Trophoblast cell (in vitro differentiated cells and primary cell): ENCODE measurements around the gene IL10.

ENCODE experiments used
- DNase-seq, 2 donors: peaks; one replicate each; pipeline ENCODE4 v3.0.0-alpha.2; 2016
- H2AFZ ChIP-seq: 2 replicates; pipeline ENCODE4 v1.6.1; 2013; ENCODE audit warnings: low read length, moderate library complexity, mild to moderate bottlenecking; ENCODE audit not compliant: insufficient read depth, poor library complexity
- H2AK5ac ChIP-seq: 2 replicates; pipeline ENCODE4 v1.6.1; 2013; ENCODE audit warnings: mild to moderate bottlenecking, low read length
- H2BK120ac ChIP-seq: 2 replicates; pipeline ENCODE4 v1.6.1; 2013; ENCODE audit warnings: low read length, mild to moderate bottlenecking, moderate library complexity; ENCODE audit not compliant: insufficient read depth, poor library complexity
- H2BK12ac ChIP-seq: 2 replicates; pipeline ENCODE4 v1.6.1; 2013; ENCODE audit warnings: mild to moderate bottlenecking, low read length, moderate library complexity
- H2BK5ac ChIP-seq: 2 replicates; pipeline ENCODE4 v1.6.1; 2013; ENCODE audit warnings: low read length, low read depth, moderate library complexity, mild to moderate bottlenecking; ENCODE audit not compliant: poor library complexity
- H3K14ac ChIP-seq: 2 replicates; pipeline ENCODE4 v1.6.1; 2013; ENCODE audit warnings: mild to moderate bottlenecking, low read length
- H3K18ac ChIP-seq: 2 replicates; pipeline ENCODE4 v1.6.1; 2013; ENCODE audit warnings: mild to moderate bottlenecking, low read length
- H3K23ac ChIP-seq: 2 replicates; pipeline ENCODE4 v1.6.1; 2013; ENCODE audit warnings: low read length
- H3K27ac ChIP-seq: 2 replicates; pipeline ENCODE4 v1.5.1; 2013; ENCODE audit warnings: low read depth, mild to moderate bottlenecking, inconsistent platforms, low read length, moderate library complexity
- H3K27me3 ChIP-seq: 2 replicates; pipeline ENCODE4 v1.6.1; 2013; ENCODE audit warnings: inconsistent platforms, mild to moderate bottlenecking, low read length, moderate library complexity; ENCODE audit not compliant: insufficient read depth
- H3K36me3 ChIP-seq, 2 experiments: 1 replicate in 1 of 2; 2 replicates in 1 of 2; pipeline ENCODE4 v1.6.1; 2013; ENCODE audit warnings: low read length in 2 of 2, mild to moderate bottlenecking in 2 of 2, moderate library complexity in 1 of 2; ENCODE audit not compliant: insufficient read depth in 2 of 2, control insufficient read depth in 1 of 2
- H3K4ac ChIP-seq: 2 replicates; pipeline ENCODE4 v1.6.1; 2013; ENCODE audit warnings: low read depth, mild to moderate bottlenecking, low read length, moderate library complexity
- H3K4me1 ChIP-seq, 2 experiments: 1 replicate in 1 of 2; 2 replicates in 1 of 2; pipeline ENCODE4 v1.6.1; 2013; ENCODE audit warnings: low read length in 2 of 2, mild to moderate bottlenecking in 2 of 2, moderate library complexity in 1 of 2; ENCODE audit not compliant: insufficient read depth in 2 of 2, control insufficient read depth in 1 of 2
- H3K4me2 ChIP-seq: 2 replicates; pipeline ENCODE4 v1.6.1; 2013; ENCODE audit warnings: inconsistent platforms, mild to moderate bottlenecking, low read length, moderate library complexity
- H3K4me3 ChIP-seq: 2 replicates; pipeline ENCODE4 v1.5.1; 2013; ENCODE audit warnings: mild to moderate bottlenecking, low read depth, low read length, inconsistent platforms
- H3K79me1 ChIP-seq: one replicate; pipeline ENCODE4 v1.6.1; 2013; ENCODE audit warnings: low read length
- H3K79me2 ChIP-seq: 2 replicates; pipeline ENCODE4 v1.6.1; 2013; ENCODE audit warnings: low read length, mild to moderate bottlenecking; ENCODE audit not compliant: control insufficient read depth, insufficient read depth, poor library complexity
- H3K9ac ChIP-seq: 2 replicates; pipeline ENCODE4 v1.6.1; 2013; ENCODE audit warnings: mild to moderate bottlenecking, low read length
- H3K9me3 ChIP-seq: 2 replicates; pipeline ENCODE4 v1.6.1; 2013; ENCODE audit warnings: low read depth, mild to moderate bottlenecking, control low read depth, inconsistent platforms, low read length; ENCODE audit not compliant: insufficient read depth
- H4K12ac ChIP-seq: 2 replicates; pipeline ENCODE4 v1.6.1; 2013; ENCODE audit warnings: low read depth, mild to moderate bottlenecking, low read length, moderate library complexity
- H4K8ac ChIP-seq: 2 replicates; pipeline ENCODE4 v1.6.1; 2013; ENCODE audit warnings: low read depth, mild to moderate bottlenecking, low read length, moderate library complexity
- H4K91ac ChIP-seq: one replicate; pipeline ENCODE4 v1.6.1; 2013; ENCODE audit warnings: low read depth, mild to moderate bottlenecking, low read length, moderate library complexity
- WGBS: extraction: QIAGEN DNeasy Blood & Tissue Kit; methylation state at CpG from one replicate; pipeline ENCODE4 v1.1.7; 2013; ENCODE audit warnings: missing lambda C conversion rate; ENCODE audit not compliant: insufficient read length, insufficient coverage; ENCODE audit errors: extremely low coverage; 5-methylcytosine and 5-hydroxymethylcytosine counted together

The IL10 gene

DNA sequence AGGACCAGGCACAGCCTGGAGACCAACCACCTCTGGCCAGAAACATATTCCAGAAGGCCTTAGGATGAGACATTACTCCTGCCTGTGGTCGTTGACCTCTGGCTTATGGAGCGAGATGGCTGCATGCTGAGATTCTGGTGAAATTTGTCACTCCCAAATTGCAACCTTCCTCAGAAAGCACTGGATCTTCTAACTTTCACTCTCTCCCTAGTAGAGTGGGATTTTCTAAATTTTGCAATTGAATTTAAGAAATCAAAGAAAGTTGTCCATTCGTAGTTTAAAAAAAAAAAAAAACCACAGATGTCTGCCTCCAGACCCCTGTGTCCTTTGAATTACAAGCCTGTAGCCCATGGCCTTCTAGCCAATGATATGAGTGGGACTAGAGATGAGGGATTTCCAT, 28.6 kb upstream of the IL10 start:
- Histone ChIP-seq H3K4me1 (peaks cover 0 to 7% of the 10 kb centered on the region in 2 experiments), H2BK12ac (no peak overlapping the region), H4K8ac (no peak overlapping the region), H4K91ac (no peak overlapping the region), H3K36me3 (no peaks in the 10 kb centered on the region), H3K79me2 (no peaks in the 10 kb centered on the region), H2BK5ac (no peak overlapping the region), H2AFZ (no peak overlapping the region), H3K23ac (no peak overlapping the region), H3K4ac (no peak overlapping the region), H3K9ac (no peak overlapping the region), H3K14ac (no peak overlapping the region), H3K4me2 (no peak overlapping the region), H2AK5ac (no peak overlapping the region), H4K12ac (no peak overlapping the region), H3K27me3 (no peaks in the 10 kb centered on the region), H3K9me3 (peaks cover 1% of the 10 kb centered on the region), H2BK120ac (no peak overlapping the region), H3K27ac (no peak overlapping the region), H3K18ac (no peak overlapping the region), H3K4me3 (no peak overlapping the region), H3K79me1 (no peaks in the 10 kb centered on the region)
- DNase-seq = no peak
- no CpG with 5 or more reads among the region's 3 CpGs for WGBS

DNA sequence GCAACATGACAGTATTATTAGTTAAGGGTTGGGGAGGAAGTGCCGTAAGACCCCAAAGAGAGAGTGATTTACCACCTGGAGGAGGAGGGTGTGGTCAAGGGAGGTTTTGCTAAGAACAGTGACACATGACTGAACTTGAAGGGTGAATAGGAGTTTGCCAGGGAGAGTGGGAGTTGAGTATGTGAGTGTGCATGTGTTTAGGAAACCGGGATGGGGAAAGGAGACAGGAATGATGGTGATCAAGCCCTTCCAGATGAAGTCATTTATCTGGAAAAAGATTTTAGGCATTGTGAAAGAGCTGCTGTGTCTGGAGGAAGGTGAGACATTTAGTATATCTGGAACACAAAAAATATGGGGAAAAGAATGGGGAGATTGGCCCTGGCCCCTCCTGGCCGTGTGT, 28.1 kb upstream of the IL10 start:
- Histone ChIP-seq H3K79me1 (no peaks in the 10 kb centered on the region), H3K79me2 (no peaks in the 10 kb centered on the region), H3K23ac (no peak overlapping the region), H3K4ac (no peak overlapping the region), H3K9ac (no peak overlapping the region), H2AK5ac (no peak overlapping the region), H3K4me2 (no peak overlapping the region), H3K27ac (no peak overlapping the region), H4K12ac (no peak overlapping the region), H3K18ac (no peak overlapping the region), H3K14ac (no peak overlapping the region), H2BK120ac (no peak overlapping the region), H3K4me3 (no peak overlapping the region), H2BK5ac (no peak overlapping the region), H2BK12ac (no peak overlapping the region), H3K27me3 (no peaks in the 10 kb centered on the region), H3K4me1 (peaks cover 0 to 7% of the 10 kb centered on the region in 2 experiments), H3K36me3 (no peaks in the 10 kb centered on the region), H3K9me3 (peaks cover 1% of the 10 kb centered on the region), H2AFZ (no peak overlapping the region), H4K91ac (no peak overlapping the region), H4K8ac (no peak overlapping the region)
- no peak for DNase-seq
- no CpG with 5 or more reads among the region's 3 CpGs for WGBS

DNA sequence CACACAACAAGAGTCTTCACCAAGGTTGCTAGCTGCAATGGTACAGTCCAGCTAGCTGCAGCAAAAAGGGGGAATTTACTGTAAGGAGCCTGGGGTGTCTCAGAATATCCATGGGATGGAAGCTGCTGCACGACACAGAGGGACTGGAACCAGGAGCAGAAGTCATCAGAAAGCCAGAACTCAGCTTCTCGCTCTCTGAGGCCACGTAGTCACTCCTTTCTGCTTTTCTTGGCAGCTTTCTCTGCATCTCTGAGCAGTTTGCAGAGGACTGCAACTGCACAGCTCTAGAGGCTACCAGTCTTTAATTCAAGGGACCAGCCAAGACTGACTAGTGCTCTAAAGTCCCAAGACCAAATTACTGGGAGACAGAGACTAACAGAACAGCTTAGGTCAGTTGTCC, 27.0 kb upstream of the IL10 start:
- H3K9me3 ChIP-seq = peaks cover 1% of the 10 kb centered on the region
- DNase-seq = no peak
- no peaks in the 10 kb centered on the region for H3K79me1 ChIP-seq
- no peak overlapping the region for H4K8ac ChIP-seq
- no peak overlapping the region for H3K14ac ChIP-seq
- no peak overlapping the region for H2BK120ac ChIP-seq
- H3K4me1 ChIP-seq = peaks cover 0 to 7% of the 10 kb centered on the region in 2 experiments
- no peak overlapping the region for H3K4me3 ChIP-seq
- peaks cover 2% of the 10 kb centered on the region for H3K27me3 ChIP-seq
- no peaks in the 10 kb centered on the region for H3K36me3 ChIP-seq
- H4K12ac ChIP-seq = no peak overlapping the region
- H3K27ac ChIP-seq = no peak overlapping the region
- H3K4ac ChIP-seq = no peak overlapping the region
- no peak overlapping the region for H3K23ac ChIP-seq
- H4K91ac ChIP-seq = no peak overlapping the region
- no peak overlapping the region for H3K4me2 ChIP-seq
- WGBS = no CpG with 5 or more reads among the region's 3 CpGs
- H2BK5ac ChIP-seq = no peak overlapping the region
- no peak overlapping the region for H2BK12ac ChIP-seq
- no peak overlapping the region for H2AFZ ChIP-seq
- no peak overlapping the region for H2AK5ac ChIP-seq
- no peak overlapping the region for H3K9ac ChIP-seq
- H3K18ac ChIP-seq = no peak overlapping the region
- no peaks in the 10 kb centered on the region for H3K79me2 ChIP-seq

DNA sequence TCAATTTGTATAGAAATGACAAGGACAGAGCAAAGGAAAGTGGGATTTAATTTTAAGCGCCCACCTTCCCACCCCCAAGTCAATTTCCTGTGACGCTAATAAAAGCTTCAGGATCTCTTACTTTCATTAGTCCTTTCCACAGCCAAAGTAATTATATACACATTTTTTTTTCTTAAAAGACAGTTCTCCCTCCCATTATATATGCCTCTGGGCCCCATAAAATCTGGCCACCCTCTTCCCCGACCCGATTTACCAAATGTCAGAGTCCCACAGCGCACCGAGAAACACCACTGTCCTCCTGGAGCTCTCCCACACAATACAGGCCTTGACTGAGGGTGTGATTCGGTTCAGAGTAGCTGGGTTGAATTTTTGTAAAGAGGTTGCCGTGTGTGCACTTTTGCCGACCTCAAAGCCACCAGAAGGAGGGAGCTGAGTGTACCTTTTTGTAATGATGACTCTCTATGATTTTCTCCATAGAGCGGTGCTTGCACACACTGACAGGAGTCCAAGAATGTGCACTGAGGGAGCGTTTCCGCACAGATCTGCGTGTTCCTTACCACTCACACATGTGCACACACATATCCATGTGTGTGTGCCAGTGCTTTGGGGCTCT, 26.2 kb upstream of the IL10 start:
- Histone ChIP-seq H2BK5ac (no peak overlapping the region), H3K23ac (no peak overlapping the region), H2BK12ac (no peak overlapping the region), H3K79me2 (no peaks in the 10 kb centered on the region), H3K14ac (no peak overlapping the region), H3K36me3 (no peaks in the 10 kb centered on the region), H2AFZ (no peak overlapping the region), H3K4ac (no peak overlapping the region), H4K12ac (no peak overlapping the region), H4K8ac (no peak overlapping the region), H3K9ac (no peak overlapping the region), H2BK120ac (no peak overlapping the region), H2AK5ac (no peak overlapping the region), H3K9me3 (peaks cover 1% of the 10 kb centered on the region), H4K91ac (no peak overlapping the region), H3K79me1 (no peaks in the 10 kb centered on the region), H3K18ac (no peak overlapping the region), H3K27me3 (peaks cover 2% of the 10 kb centered on the region), H3K4me2 (no peak overlapping the region), H3K4me3 (no peak overlapping the region), H3K4me1 (peaks cover 0 to 3% of the 10 kb centered on the region in 2 experiments), H3K27ac (no peak overlapping the region)
- no peak for DNase-seq
- no CpG with 5 or more reads among the region's 13 CpGs for WGBS
